ENCODE data around the gene S100A11. TPM values are rescaled to one million over a fixed set of nuclear protein-coding genes. Genes with fewer than 3 reads are reported as not detected.

Gene S100A11
- total and polyA plus RNA-seq, 9 of the 15 experiments (the other 6 are each of a cell fraction or from before 2014, with no cell fraction given), result 131 to 808 (median 235) TPM

GRCh38 chr1:152049291-152050083 is 12.7 kb upstream of the S100A11 start:
- in situ Hi-C loops (cut with MboI) (loop anchor here (5.0 kb wide), 2 partner anchors 133 to 393 kb away; no protein-coding TSS in a partner anchor), intact Hi-C loops (cut with micrococcal nuclease) (loop anchor here (5.0 to 10.0 kb wide), 2 partner anchors 93 to 295 kb away; no protein-coding TSS in a partner anchor)
- no peak for FAIRE-seq
- Histone ChIP-seq H3K4me3 (no peak overlapping the region), H3K4me1 (replicated peaks in 1 of 2; ENCODE audit: control insufficient read depth in 2 of 2, insufficient read depth in 2 of 2, low read length in 2 of 2) (peaks cover 14 to 19% of the 10 kb centered on the region in 2 experiments), H4K20me1 (replicated peaks; ENCODE audit: control insufficient read depth, insufficient read depth, low read length) (0 out of 2 replicates have a peak, but pooled peaks cover 3% of the 10 kb centered on the region), H3K36me3 (ENCODE audit: control insufficient read depth, insufficient read depth, low read length) (no peaks in the 10 kb centered on the region), H3K9me3 (replicated peaks; ENCODE audit: control insufficient read depth, insufficient read depth, low read depth, low read length) (no peaks in the 10 kb centered on the region), H3K79me2 (ENCODE audit: control insufficient read depth, insufficient read depth, low read length) (no peaks in the 10 kb centered on the region), H3K4me2 (ENCODE audit: insufficient read depth, low read length) (no peak overlapping the region), H3K9me1 (ENCODE audit: control insufficient read depth, insufficient read depth, low read length) (no peaks in the 10 kb centered on the region), H3K27ac (ENCODE audit: extremely low read depth, low read depth, low read length) (no peak overlapping the region), H3K27me3 (ENCODE audit: control insufficient read depth in 2 of 2, insufficient read depth in 2 of 2, low read length in 2 of 2) (peaks cover 2 to 10% of the 10 kb centered on the region in 2 experiments; a peak in 2 of 5 replicates), H3K9ac (ENCODE audit: insufficient read depth in 1 of 2, low read depth in 2 of 2, low read length in 2 of 2) (no peak overlapping the region), H2AFZ (ENCODE audit: low read depth, low read length) (no peak overlapping the region)
- no TSS peak for BruUV-seq (replicated peaks)
- 75% methylated on average over 8 of the region's 8 CpGs for WGBS (ENCODE audit: insufficient coverage, low coverage, missing lambda C conversion rate)
- CTCF ChIA-PET (ENCODE audit: low intra/inter-chr PET ratio), result no interaction called here
- ATAC-seq, result no peak
- DNase-seq (ENCODE audit: extremely low read depth in 1 of 4, low spot score in 3 of 4), result no peak
- POLR2A ChIA-PET, result interaction anchor here (5.6 kb wide), 1 partner anchor 14 kb away, joined by 37 read pairs; the partner anchor contains the start of gene S100A11
- TF ChIP-seq ZNF766 (CRISPR knock-in tag; conservative IDR thresholded peaks at IDR 0.05) (no peak), NONO (IDR thresholded peaks at IDR 0.05; ENCODE audit: low read depth in 2 of 2, low read length in 1 of 2) (no peak), ELF2 (CRISPR knock-in tag; IDR thresholded peaks at IDR 0.05) (no peak), CEBPG (CRISPR knock-in tag; IDR thresholded peaks at IDR 0.05) (no peak), CEBPG (tag; conservative IDR thresholded peaks at IDR 0.05 in 1 of 2, IDR thresholded peaks at IDR 0.05 in 1 of 2) (peak; percentile 66 to 90), CEBPB (tag; IDR thresholded peaks at IDR 0.05) (peak; percentile 89), ZNF512 (tag; IDR thresholded peaks at IDR 0.05) (0 out of 2 replicates have a peak, but pooled peaks have one; percentile 21), ZNF699 (CRISPR knock-in tag; IDR thresholded peaks at IDR 0.05; ENCODE audit: insufficient replicate concordance) (no peak), ZFP36 (IDR thresholded peaks at IDR 0.05; ENCODE audit: low read depth, low read length, partially characterized antibody) (no peak), ZNF551 (CRISPR knock-in tag; IDR thresholded peaks at IDR 0.05) (no peak), TCF15 (CRISPR knock-in tag; IDR thresholded peaks at IDR 0.05) (no peak), ARHGAP35 (IDR thresholded peaks at IDR 0.05; ENCODE audit: partially characterized antibody) (no peak), ARID3A (IDR thresholded peaks at IDR 0.05; ENCODE audit: borderline replicate concordance, low read depth, low read length) (no peak), NKRF (IDR thresholded peaks at IDR 0.05; ENCODE audit: borderline replicate concordance) (no peak)
